PFSK-1 (cell line): ENCODE measurements around the gene AGMO.

Experiments
- FOXP2 ChIP-seq: optimal IDR thresholded peaks from 2 replicates; pipeline ENCODE3; 2011; ENCODE audit warnings: borderline replicate concordance, control low read depth, inconsistent platforms; ENCODE audit not compliant: insufficient read depth; ENCODE audit errors: extremely low read length, extremely low read depth
- POLR2AphosphoS5 ChIP-seq: IDR thresholded peaks from 2 replicates; pipeline ENCODE4 v1.6.1; 2012; ENCODE audit warnings: low read depth, mild to moderate bottlenecking, control low read depth, low read length, moderate library complexity
- SIN3A ChIP-seq: IDR thresholded peaks from 2 replicates; pipeline ENCODE4 v1.6.1; 2012; ENCODE audit warnings: mild to moderate bottlenecking, low read length, moderate library complexity, borderline replicate concordance; ENCODE audit not compliant: insufficient read depth
- TAF1 ChIP-seq: IDR thresholded peaks from 2 replicates; pipeline ENCODE4 v1.6.1; 2012; ENCODE audit warnings: low read length, control low read depth, borderline replicate concordance; ENCODE audit not compliant: insufficient read depth
- TF ChIP-seq, protein P1 (sequence below), 2 experiments: IDR thresholded peaks; 2 replicates each; pipeline versions ENCODE4 v1.6.1 to v1.8.0; 2011 to 2012; ENCODE audit warnings: low read depth in 2 of 2, low read length in 2 of 2, control low read depth in 1 of 2, inconsistent platforms in 1 of 2, mild to moderate bottlenecking in 1 of 2, moderate library complexity in 1 of 2; ENCODE audit not compliant: insufficient read depth in 1 of 2

Gene AGMO

DNA sequence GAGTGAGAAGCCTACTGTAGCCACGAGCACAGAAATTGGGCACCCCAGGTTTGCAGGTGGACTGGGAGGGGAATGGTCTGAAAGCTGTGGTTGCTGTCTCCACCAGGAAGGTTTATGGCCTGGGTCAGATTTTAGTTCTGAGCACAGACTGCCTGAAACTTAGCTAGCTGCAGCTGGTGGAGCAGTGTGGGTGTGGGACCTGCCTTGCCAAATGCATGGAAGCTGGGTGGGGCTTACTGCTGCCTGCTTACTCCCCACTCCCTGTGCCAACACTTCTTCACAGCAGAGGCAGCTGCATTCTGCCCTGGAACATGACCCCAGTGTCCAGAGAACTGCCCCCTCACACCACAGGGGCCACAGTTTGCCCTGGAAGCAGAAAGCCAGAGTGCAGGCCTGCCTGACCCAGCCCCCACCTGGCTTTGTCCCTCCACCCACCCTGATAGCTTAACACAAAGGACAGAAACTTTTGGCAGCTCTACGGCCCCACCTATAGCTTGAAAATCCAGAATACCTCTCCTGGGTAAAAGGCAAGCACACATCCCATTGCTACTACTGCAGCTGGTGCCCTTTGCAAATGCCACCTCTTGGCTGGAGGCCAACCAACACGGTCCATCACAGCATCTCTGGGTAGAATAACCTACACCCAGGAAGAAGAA lies 281.6 kb downstream of the AGMO start:
- TF ChIP-seq TAF1 (no peak), POLR2AphosphoS5 (no peak), SIN3A (no peak), FOXP2 (no peak)
- TF ChIP-seq, protein P1, sequence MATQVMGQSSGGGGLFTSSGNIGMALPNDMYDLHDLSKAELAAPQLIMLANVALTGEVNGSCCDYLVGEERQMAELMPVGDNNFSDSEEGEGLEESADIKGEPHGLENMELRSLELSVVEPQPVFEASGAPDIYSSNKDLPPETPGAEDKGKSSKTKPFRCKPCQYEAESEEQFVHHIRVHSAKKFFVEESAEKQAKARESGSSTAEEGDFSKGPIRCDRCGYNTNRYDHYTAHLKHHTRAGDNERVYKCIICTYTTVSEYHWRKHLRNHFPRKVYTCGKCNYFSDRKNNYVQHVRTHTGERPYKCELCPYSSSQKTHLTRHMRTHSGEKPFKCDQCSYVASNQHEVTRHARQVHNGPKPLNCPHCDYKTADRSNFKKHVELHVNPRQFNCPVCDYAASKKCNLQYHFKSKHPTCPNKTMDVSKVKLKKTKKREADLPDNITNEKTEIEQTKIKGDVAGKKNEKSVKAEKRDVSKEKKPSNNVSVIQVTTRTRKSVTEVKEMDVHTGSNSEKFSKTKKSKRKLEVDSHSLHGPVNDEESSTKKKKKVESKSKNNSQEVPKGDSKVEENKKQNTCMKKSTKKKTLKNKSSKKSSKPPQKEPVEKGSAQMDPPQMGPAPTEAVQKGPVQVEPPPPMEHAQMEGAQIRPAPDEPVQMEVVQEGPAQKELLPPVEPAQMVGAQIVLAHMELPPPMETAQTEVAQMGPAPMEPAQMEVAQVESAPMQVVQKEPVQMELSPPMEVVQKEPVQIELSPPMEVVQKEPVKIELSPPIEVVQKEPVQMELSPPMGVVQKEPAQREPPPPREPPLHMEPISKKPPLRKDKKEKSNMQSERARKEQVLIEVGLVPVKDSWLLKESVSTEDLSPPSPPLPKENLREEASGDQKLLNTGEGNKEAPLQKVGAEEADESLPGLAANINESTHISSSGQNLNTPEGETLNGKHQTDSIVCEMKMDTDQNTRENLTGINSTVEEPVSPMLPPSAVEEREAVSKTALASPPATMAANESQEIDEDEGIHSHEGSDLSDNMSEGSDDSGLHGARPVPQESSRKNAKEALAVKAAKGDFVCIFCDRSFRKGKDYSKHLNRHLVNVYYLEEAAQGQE (IDR thresholded peaks at IDR 0.05; ENCODE audit: insufficient read depth in 1 of 2, low read depth in 2 of 2, low read length in 2 of 2) = no peak

- TF ChIP-seq POLR2AphosphoS5 (no peak), FOXP2 (no peak), SIN3A (no peak), TAF1 (no peak)
- TF ChIP-seq, protein P1 (IDR thresholded peaks at IDR 0.05; ENCODE audit: insufficient read depth in 1 of 2, low read depth in 2 of 2, low read length in 2 of 2) = no peak
Observed at GRCh38 chr7:15279640-15280039, 282.2 kb downstream of the AGMO start.

DNA sequence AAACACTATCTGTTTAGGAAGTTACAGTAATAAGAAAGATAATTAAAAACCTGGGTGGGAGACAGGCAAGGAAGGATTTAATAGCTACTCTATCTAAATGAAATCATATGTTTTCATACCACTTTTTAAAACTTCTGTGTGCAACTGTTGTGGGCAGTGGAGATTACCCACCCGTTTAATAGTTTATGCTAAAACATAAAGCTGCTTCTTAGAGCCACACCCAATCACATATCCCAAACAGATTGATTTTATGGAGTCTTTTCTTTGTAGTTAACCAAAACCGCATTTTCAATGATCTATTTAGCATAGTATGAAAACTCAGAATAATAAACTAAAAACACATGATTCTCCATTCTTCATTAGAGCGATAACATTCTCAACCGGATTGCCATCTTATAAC lies 304.1 kb downstream of the AGMO start:
- TF ChIP-seq SIN3A (no peak), TAF1 (no peak), FOXP2 (no peak), POLR2AphosphoS5 (no peak)
- TF ChIP-seq, protein P1 (IDR thresholded peaks at IDR 0.05; ENCODE audit: insufficient read depth in 1 of 2, low read depth in 2 of 2, low read length in 2 of 2) = no peak

- TF ChIP-seq, protein P1 (IDR thresholded peaks at IDR 0.05; ENCODE audit: insufficient read depth in 1 of 2, low read depth in 2 of 2, low read length in 2 of 2) = no peak
- TF ChIP-seq TAF1 (no peak), SIN3A (no peak), POLR2AphosphoS5 (no peak), FOXP2 (no peak)
Observed at GRCh38 chr7:15252181-15252580, 309.6 kb downstream of the AGMO start.
